AG04449 (cell line): ENCODE measurements around the gene TES.
"Not testable (repeated sequence)": the region's sequence is repeated elsewhere in the genome, so short reads cannot be mapped to it uniquely, and the experiment has no call there.

Source experiments
- CTCF ChIA-PET: fragments of 350-600 bp; formaldehyde crosslinking; extraction: SDS; loops from one replicate; lab custom pipeline; 2021; ENCODE audit warnings: antibody characterized with exemption; lab: Yijun Ruan, JAX
- POLR2A ChIA-PET: fragments of 400-600, 350-600 bp; formaldehyde crosslinking; extraction: SDS; loops from one replicate; lab custom pipeline; 2020; ENCODE audit warnings: antibody characterized with exemption, inconsistent platforms; lab: Yijun Ruan, JAX
- DNase-seq: peaks from one replicate; pipeline ENCODE4 v3.0.0-alpha.2; 2010; ENCODE audit warnings: low read depth, low spot score
- H3K4me3 ChIP-seq: 2 replicates; pipeline ENCODE4 v1.5.1; 2011; ENCODE audit warnings: low read depth, mild to moderate bottlenecking, control low read depth, low read length
- TF ChIP-seq, protein P1 (sequence below): IDR thresholded peaks from one replicate; pipeline ENCODE4 v1.5.1; 2011; ENCODE audit warnings: mild to moderate bottlenecking, moderate library complexity, low read length, control low read depth, inconsistent platforms; ENCODE audit not compliant: insufficient read depth; ENCODE audit errors: missing control alignments

Gene TES

DNA sequence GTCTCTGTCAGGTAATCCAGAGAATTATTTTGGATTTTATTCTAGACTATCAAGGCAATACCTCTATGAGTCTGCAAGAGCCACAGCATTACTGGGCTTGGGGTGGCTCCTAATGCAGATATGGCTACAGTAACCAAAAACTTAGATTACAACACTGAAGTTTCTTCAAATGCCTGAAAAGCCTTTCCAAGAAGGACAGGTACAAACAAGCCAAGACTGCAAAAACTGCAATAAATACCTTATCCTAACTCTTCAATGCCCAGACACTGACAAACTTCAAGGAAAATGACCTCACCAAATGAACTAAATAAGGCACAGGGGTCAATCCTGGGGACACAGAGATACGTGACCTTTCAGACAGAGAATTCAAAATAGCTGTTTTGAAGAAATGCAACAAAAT is 82.0 kb downstream of the TES start:
- ChIA-PET POLR2A (no interaction called here), CTCF (interaction anchor here (1.3 kb wide), 2 partner anchors 14 to 17 kb away, joined by 3 read pairs; no protein-coding TSS in a partner anchor)
- DNase-seq = no peak
- H3K4me3 ChIP-seq = no peak overlapping the region
- TF ChIP-seq, protein P1, sequence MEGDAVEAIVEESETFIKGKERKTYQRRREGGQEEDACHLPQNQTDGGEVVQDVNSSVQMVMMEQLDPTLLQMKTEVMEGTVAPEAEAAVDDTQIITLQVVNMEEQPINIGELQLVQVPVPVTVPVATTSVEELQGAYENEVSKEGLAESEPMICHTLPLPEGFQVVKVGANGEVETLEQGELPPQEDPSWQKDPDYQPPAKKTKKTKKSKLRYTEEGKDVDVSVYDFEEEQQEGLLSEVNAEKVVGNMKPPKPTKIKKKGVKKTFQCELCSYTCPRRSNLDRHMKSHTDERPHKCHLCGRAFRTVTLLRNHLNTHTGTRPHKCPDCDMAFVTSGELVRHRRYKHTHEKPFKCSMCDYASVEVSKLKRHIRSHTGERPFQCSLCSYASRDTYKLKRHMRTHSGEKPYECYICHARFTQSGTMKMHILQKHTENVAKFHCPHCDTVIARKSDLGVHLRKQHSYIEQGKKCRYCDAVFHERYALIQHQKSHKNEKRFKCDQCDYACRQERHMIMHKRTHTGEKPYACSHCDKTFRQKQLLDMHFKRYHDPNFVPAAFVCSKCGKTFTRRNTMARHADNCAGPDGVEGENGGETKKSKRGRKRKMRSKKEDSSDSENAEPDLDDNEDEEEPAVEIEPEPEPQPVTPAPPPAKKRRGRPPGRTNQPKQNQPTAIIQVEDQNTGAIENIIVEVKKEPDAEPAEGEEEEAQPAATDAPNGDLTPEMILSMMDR = no peak

GRCh38 chr7:116293139-116293538 is 82.8 kb downstream of the TES start:
- ChIA-PET POLR2A (no interaction called here), CTCF (interaction anchor here (1.3 kb wide), 2 partner anchors 15 to 16 kb away, joined by 3 read pairs; no protein-coding TSS in a partner anchor)
- TF ChIP-seq, protein P1 = no peak
- no peak overlapping the region for H3K4me3 ChIP-seq
- no peak for DNase-seq

- ChIA-PET CTCF (interaction anchor here (1.3 kb wide), 2 partner anchors 16 kb away, joined by 3 read pairs; no protein-coding TSS in a partner anchor), POLR2A (no interaction called here)
- TF ChIP-seq, protein P1 = no peak
- H3K4me3 ChIP-seq = no peak overlapping the region
- no peak for DNase-seq
These were observed 83.3 kb downstream of the TES start for GRCh38 chr7:116293633-116294032.

- CTCF ChIA-PET, H3K4me3 ChIP-seq, POLR2A ChIA-PET, DNase-seq: not testable (repeated sequence)
These were observed 85.6 kb downstream of the TES start for GRCh38 chr7:116295903-116296302.

- TF ChIP-seq, protein P1 = no peak
- CTCF ChIA-PET = interaction anchor here (1.6 to 1.9 kb wide), 2 partner anchors 13 to 228 kb away, joined by 4 to 5 read pairs; no protein-coding TSS in a partner anchor
These were observed 87.7 kb downstream of the TES start for GRCh38 chr7:116298055-116298454.

GRCh38 chr7:116298576-116298975 is 88.2 kb downstream of the TES start:
- ChIA-PET POLR2A (no interaction called here), CTCF (interaction anchor here (1.9 kb wide), 1 partner anchor 13 kb away, joined by 5 read pairs; no protein-coding TSS in a partner anchor)
- TF ChIP-seq, protein P1 = no peak
- H3K4me3 ChIP-seq = no peak overlapping the region
- no peak for DNase-seq

More at GRCh38 chr7:116298055-116298454, 87.7 kb downstream of the TES start:
- DNase-seq = no peak
- no peak overlapping the region for H3K4me3 ChIP-seq
- POLR2A ChIA-PET = no interaction called here
